ENCODE results near the gene TESMIN.

Gene TESMIN

DNA sequence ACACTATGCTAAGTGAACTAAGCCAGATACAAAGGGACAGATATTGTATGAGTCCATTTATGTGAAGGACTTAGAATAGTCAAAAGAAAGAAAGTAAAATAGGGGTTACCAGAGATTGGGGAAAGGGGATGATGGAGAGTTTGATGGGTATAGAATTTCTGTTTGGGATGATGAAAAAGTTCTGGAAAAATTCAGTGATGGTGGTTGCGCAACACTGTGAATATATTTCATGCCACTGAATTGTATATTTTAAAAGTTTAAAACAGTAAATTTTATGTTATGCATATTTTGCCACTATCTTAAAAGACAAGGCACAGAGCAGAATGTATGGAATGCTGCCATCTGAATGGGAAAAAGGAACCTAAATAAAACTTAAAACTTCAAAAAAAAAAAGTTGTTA is 29.2 kb downstream of the TESMIN start:
- no peak for DNase-seq (ENCODE audit: extremely low spot score)
- ChIA-PET POLR2A (no interaction called here), CTCF (no interaction called here)
- no peak for TF ChIP-seq CTCF (IDR thresholded peaks at IDR 0.05; ENCODE audit: control extremely low read depth, extremely low read depth, low read depth, missing control alignments)

DNA sequence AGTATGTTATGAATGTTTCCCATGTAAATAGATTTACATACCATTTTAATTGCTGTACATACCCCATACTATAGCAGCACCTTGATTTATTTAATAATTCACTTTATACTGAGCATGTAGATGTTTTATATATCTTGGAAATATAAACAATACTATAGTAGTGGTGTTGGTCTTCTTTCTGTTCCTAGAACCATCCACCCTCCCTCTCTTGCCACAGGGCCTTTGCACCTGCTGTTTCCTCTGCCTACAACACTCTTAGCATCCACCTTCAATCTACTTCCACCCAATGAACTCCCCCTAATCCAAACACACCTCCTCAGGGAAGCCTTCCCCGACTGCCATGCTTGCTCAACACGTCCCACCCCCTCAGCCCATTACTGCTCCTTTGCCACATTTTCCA is 30.2 kb downstream of the TESMIN start:
- ChIA-PET POLR2A (no interaction called here), CTCF (no interaction called here)
- no peak for TF ChIP-seq CTCF (IDR thresholded peaks at IDR 0.05; ENCODE audit: control extremely low read depth, extremely low read depth, low read depth, missing control alignments)
- no peak for DNase-seq (ENCODE audit: extremely low spot score)

GRCh38 chr11:68715456-68716122 is 35.7 kb downstream of the TESMIN start:
- POLR2A ChIA-PET: no interaction called here
- CTCF ChIA-PET: interaction anchor here (1.4 kb wide), 1 partner anchor 13 kb away, joined by 3 read pairs; no protein-coding TSS in a partner anchor
- TF ChIP-seq CTCF (IDR thresholded peaks at IDR 0.05; ENCODE audit: control extremely low read depth, extremely low read depth, low read depth, missing control alignments): no peak
- no peak for DNase-seq (ENCODE audit: extremely low spot score)

DNA sequence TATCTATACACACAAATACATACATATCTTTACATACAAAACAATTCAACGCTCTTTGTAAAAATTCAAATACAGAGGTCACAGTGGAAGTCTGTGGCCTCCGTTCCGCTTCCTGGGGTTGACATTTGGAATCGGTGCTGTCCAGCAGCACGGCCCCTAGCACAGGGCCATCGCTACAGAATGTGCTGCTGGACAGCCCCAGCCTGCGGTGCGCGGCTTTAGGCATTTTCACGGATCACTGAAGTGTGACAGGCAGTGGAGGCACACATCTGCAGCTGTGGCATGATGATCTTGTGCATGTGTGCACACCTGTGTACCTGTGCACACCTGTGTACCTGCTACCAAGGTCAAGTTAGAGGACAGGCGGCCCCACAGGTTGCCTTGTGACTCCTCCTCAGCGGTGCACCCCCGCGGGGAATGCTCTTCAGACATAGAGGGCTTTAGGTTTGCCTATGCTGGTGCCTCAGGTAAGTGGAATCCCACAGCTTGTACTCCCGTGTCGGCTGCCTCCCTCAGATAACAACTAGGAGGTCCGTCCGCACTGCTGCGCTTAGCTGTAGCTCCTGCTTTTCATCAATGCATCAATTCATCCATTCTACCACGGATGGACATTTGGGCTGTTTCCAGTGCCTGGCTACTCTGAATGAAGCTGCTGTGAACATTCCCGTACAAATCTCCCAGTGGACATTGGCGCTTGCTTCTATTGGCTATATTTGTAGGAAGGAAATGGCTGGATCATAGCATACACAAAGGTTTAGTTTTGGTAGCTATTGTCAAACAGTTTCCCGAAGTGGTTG is 37.1 kb downstream of the TESMIN start:
- POLR2A ChIA-PET: no interaction called here
- TF ChIP-seq CTCF (IDR thresholded peaks at IDR 0.05; ENCODE audit: control extremely low read depth, extremely low read depth, low read depth, missing control alignments): no peak
- CTCF ChIA-PET: interaction anchor here (1.4 to 1.5 kb wide), 2 partner anchors 11 to 27 kb away, joined by 3 to 4 read pairs; no protein-coding TSS in a partner anchor
- no peak for DNase-seq (ENCODE audit: extremely low spot score)

GRCh38 chr11:68711114-68711513 is 40.2 kb downstream of the TESMIN start:
- CTCF ChIA-PET: no interaction called here
- no peak for DNase-seq (ENCODE audit: extremely low spot score)
- no peak for TF ChIP-seq CTCF (IDR thresholded peaks at IDR 0.05; ENCODE audit: control extremely low read depth, extremely low read depth, low read depth, missing control alignments)
- POLR2A ChIA-PET: no interaction called here

GRCh38 chr11:68710409-68710808 is 40.9 kb downstream of the TESMIN start:
- TF ChIP-seq CTCF (IDR thresholded peaks at IDR 0.05; ENCODE audit: control extremely low read depth, extremely low read depth, low read depth, missing control alignments): no peak
- ChIA-PET CTCF (no interaction called here), POLR2A (no interaction called here)
- no peak for DNase-seq (ENCODE audit: extremely low spot score)

Measured in GM10248 (cell line).